Panc1 (cell line): ENCODE data around the gene RBM44.

Source experiments
- CTCF ChIP-seq: fragments of 450-650 bp; IDR thresholded peaks from 2 replicates; pipeline ENCODE4 v1.5.1; 2017; ENCODE audit warnings: mild to moderate bottlenecking
- POLR2AphosphoS5 ChIP-seq: IDR thresholded peaks from 2 replicates; pipeline ENCODE4 v1.6.1; 2012; ENCODE audit warnings: mild to moderate bottlenecking, low read depth, low read length, moderate library complexity

- TF ChIP-seq POLR2AphosphoS5 (no peak), CTCF (no peak)
Observed at GRCh38 chr2:237882510-237883481, 84.2 kb downstream of the RBM44 start.
